Loucy (cell line): ENCODE measurements around the gene ZNF823.

Experiments
- CTCF ChIP-seq: fragments of 200-600 bp; sonication (generic); conservative IDR thresholded peaks from 2 replicates; pipeline ENCODE4 v1.5.1; 2014; ENCODE audit warnings: mild to moderate bottlenecking, antibody characterized with exemption, low read length
- EZH2phosphoT487 ChIP-seq: fragments of 200-600 bp; IDR thresholded peaks from 2 replicates; pipeline ENCODE4 v1.6.1; 2018; ENCODE audit warnings: antibody characterized with exemption, mild to moderate bottlenecking, moderate library complexity, borderline replicate concordance

GRCh38 chr19:11737964-11738745 lies 591 bp downstream of the ZNF823 start:
- no peak for TF ChIP-seq CTCF
- TF ChIP-seq EZH2phosphoT487 = no peak
